ENCODE data around the gene PKIB. TPM values are rescaled to one million over a fixed set of nuclear protein-coding genes. Genes with fewer than 3 reads are reported as not detected.

PKIB gene
- total and polyA plus RNA-seq, 2 donors from 2014 or later, result 5.1 to 5.3 TPM

DNA sequence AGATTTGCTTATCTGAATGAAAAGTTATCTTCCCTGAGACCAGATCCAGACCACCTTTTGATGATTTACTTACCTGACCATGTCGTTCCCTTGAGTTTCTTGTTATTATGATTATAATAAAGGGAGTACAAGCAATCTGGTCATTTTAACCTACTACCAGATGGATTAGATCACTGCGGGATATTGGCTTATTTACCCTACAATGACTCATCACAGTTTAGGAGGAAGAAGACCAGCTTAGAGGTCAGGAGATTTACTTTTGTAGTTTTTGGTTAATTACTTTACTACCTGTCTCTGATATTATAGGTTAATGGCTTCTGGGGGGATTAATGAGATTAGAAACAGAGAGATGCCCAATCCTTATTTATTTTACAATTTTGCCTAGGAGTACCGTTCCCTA, 10.7 kb downstream of the PKIB start:
- no peak for DNase-seq
- Histone ChIP-seq H3K4me1 (ENCODE audit: control insufficient read depth in 2 of 3, insufficient read depth in 2 of 3, low read depth in 1 of 3, low read length in 3 of 3) (no peaks in the 10 kb centered on the region), H3K36me3 (ENCODE audit: control insufficient read depth in 2 of 3, insufficient read depth in 3 of 3, low read length in 3 of 3) (no peaks in the 10 kb centered on the region), H3K9me3 (ENCODE audit: control insufficient read depth in 2 of 3, insufficient read depth in 1 of 3, low read length in 3 of 3) (no peaks in the 10 kb centered on the region), H3K9ac (ENCODE audit: low read length in 3 of 3) (no peak overlapping the region), H3K4me3 (ENCODE audit: low read length in 3 of 3) (no peak overlapping the region), H3K27me3 (ENCODE audit: control insufficient read depth, insufficient read depth, low read length) (no peaks in the 10 kb centered on the region), H3K27ac (ENCODE audit: low read depth in 2 of 2, low read length in 2 of 2) (no peak overlapping the region)
- TF ChIP-seq, protein P1, sequence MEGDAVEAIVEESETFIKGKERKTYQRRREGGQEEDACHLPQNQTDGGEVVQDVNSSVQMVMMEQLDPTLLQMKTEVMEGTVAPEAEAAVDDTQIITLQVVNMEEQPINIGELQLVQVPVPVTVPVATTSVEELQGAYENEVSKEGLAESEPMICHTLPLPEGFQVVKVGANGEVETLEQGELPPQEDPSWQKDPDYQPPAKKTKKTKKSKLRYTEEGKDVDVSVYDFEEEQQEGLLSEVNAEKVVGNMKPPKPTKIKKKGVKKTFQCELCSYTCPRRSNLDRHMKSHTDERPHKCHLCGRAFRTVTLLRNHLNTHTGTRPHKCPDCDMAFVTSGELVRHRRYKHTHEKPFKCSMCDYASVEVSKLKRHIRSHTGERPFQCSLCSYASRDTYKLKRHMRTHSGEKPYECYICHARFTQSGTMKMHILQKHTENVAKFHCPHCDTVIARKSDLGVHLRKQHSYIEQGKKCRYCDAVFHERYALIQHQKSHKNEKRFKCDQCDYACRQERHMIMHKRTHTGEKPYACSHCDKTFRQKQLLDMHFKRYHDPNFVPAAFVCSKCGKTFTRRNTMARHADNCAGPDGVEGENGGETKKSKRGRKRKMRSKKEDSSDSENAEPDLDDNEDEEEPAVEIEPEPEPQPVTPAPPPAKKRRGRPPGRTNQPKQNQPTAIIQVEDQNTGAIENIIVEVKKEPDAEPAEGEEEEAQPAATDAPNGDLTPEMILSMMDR (IDR thresholded peaks at IDR 0.05; ENCODE audit: borderline replicate concordance, extremely low read depth, insufficient read depth), result no peak
- no peak for FAIRE-seq
- intact Hi-C loops (cut with DNase I), result no loop called here

DNA sequence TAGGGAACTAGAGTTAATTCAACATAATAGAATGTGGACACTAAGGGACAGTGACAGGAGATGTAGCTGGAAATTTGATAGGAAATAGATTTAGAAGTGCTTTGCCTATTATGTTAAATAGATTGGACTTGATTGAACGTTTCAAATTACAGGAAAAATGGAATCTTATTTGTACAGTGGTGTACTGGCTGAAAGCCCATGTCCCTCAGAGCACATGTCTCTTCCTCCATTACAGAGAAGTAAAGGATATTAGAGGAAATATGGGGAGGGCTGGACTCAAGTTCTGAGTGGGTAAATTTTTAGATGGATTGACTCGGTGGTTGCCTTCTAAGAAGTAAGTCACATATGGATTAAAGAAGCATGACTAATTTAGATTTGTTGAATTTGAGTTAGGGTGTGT, 11.4 kb downstream of the PKIB start:
- FAIRE-seq, result no peak
- no peaks in the 10 kb centered on the region for H3K9me3 ChIP-seq (ENCODE audit: control insufficient read depth in 2 of 3, insufficient read depth in 1 of 3, low read length in 3 of 3)

DNA sequence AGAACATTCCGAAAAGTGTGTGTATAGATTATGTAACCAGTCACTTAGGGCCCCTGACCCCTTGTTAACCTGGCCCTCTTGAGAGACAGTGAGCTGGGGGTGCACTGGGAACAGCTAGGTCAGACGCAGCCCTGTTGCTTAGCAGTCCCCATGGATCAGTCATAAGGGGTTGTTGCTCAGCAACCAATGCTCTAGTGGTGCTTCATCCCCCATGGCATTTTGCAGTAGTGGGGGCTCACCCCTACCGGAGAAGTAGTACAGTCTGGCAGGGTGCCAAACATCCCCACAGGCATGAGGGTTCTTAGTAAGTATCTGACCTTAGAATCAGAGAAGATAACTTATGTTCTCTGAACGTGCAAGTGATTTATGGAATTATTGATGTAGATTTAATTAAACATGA, 12.3 kb downstream of the PKIB start:
- H3K9ac ChIP-seq (ENCODE audit: low read length in 3 of 3), result no peak overlapping the region
- intact Hi-C loops (cut with DNase I), result no loop called here

More for the DNA sequence above, 11.4 kb downstream of the PKIB start:
- no peak overlapping the region for H3K9ac ChIP-seq (ENCODE audit: low read length in 3 of 3)
- no peaks in the 10 kb centered on the region for H3K4me1 ChIP-seq (ENCODE audit: control insufficient read depth in 2 of 3, insufficient read depth in 2 of 3, low read depth in 1 of 3, low read length in 3 of 3)
- intact Hi-C loops (cut with DNase I), result no loop called here
- TF ChIP-seq, protein P1 (IDR thresholded peaks at IDR 0.05; ENCODE audit: borderline replicate concordance, extremely low read depth, insufficient read depth), result no peak
- no peak overlapping the region for H3K27ac ChIP-seq (ENCODE audit: low read depth in 2 of 2, low read length in 2 of 2)
- no peaks in the 10 kb centered on the region for H3K36me3 ChIP-seq (ENCODE audit: control insufficient read depth in 2 of 3, insufficient read depth in 3 of 3, low read length in 3 of 3)
- no peaks in the 10 kb centered on the region for H3K27me3 ChIP-seq (ENCODE audit: control insufficient read depth, insufficient read depth, low read length)
- no peak overlapping the region for H3K4me3 ChIP-seq (ENCODE audit: low read length in 3 of 3)
- DNase-seq, result no peak

More for the DNA sequence above, 12.3 kb downstream of the PKIB start:
- FAIRE-seq, result no peak
- H3K9me3 ChIP-seq (ENCODE audit: control insufficient read depth in 2 of 3, insufficient read depth in 1 of 3, low read length in 3 of 3), result no peaks in the 10 kb centered on the region
- no peaks in the 10 kb centered on the region for H3K36me3 ChIP-seq (ENCODE audit: control insufficient read depth in 2 of 3, insufficient read depth in 3 of 3, low read length in 3 of 3)
- no peaks in the 10 kb centered on the region for H3K27me3 ChIP-seq (ENCODE audit: control insufficient read depth, insufficient read depth, low read length)
- no peak for DNase-seq
- H3K4me3 ChIP-seq (ENCODE audit: low read length in 3 of 3), result no peak overlapping the region
- no peak overlapping the region for H3K27ac ChIP-seq (ENCODE audit: low read depth in 2 of 2, low read length in 2 of 2)
- TF ChIP-seq, protein P1 (IDR thresholded peaks at IDR 0.05; ENCODE audit: borderline replicate concordance, extremely low read depth, insufficient read depth), result no peak
- H3K4me1 ChIP-seq (ENCODE audit: control insufficient read depth in 2 of 3, insufficient read depth in 2 of 3, low read depth in 1 of 3, low read length in 3 of 3), result no peaks in the 10 kb centered on the region
